NB4 (cell line): ENCODE results near the gene PDE4B.

Experiments
- DNase-seq: peaks from one replicate; pipeline ENCODE4 v3.0.0; 2010; ENCODE audit warnings: low read depth
- H3K4me3 ChIP-seq: one replicate; pipeline ENCODE4 v1.5.1; 2011; ENCODE audit warnings: mild to moderate bottlenecking, low read depth, low read length, moderate library complexity
- MYC ChIP-seq: IDR thresholded peaks from 2 replicates; pipeline ENCODE4 v1.6.1; 2011; ENCODE audit warnings: low read depth, low read length
- POLR2A ChIP-seq: IDR thresholded peaks from 2 replicates; pipeline ENCODE4 v1.6.1; 2011; ENCODE audit warnings: mild to moderate bottlenecking; ENCODE audit not compliant: insufficient read length; ENCODE audit errors: extremely low read depth
- TF ChIP-seq, protein P1 (sequence below): IDR thresholded peaks from 2 replicates; pipeline ENCODE4 v1.6.1; 2011; ENCODE audit warnings: low read depth, low read length
- TF ChIP-seq, protein P2 (sequence below): IDR thresholded peaks from one replicate; pipeline ENCODE4 v1.5.1; 2012; ENCODE audit warnings: low read depth, low read length

The PDE4B gene

DNA sequence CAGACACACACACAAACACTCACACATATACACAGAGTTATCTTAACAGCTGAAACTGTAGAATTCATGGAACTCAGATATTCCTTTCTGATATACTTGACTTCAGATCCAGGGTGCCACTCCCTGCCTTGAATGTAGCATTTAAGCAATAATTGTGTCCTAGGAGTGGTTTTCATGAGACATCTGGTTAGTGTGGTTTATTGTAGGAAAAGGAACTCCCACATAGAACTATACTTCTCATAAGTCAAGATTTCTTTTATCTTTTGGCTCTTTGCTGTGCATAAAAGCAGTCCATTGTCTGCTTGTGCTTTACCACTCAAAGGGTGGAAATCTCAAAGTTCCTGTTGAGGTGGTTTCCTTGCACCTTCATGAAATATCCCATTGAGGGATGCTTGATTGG lies 468.7 kb downstream of the PDE4B start:
- H3K4me3 ChIP-seq, result no peak overlapping the region
- DNase-seq, result peak; percentile 41
- TF ChIP-seq, protein P1, sequence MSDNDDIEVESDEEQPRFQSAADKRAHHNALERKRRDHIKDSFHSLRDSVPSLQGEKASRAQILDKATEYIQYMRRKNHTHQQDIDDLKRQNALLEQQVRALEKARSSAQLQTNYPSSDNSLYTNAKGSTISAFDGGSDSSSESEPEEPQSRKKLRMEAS, result 0 out of 2 replicates have a peak, but pooled peaks have one; percentile 7
- TF ChIP-seq, protein P2, sequence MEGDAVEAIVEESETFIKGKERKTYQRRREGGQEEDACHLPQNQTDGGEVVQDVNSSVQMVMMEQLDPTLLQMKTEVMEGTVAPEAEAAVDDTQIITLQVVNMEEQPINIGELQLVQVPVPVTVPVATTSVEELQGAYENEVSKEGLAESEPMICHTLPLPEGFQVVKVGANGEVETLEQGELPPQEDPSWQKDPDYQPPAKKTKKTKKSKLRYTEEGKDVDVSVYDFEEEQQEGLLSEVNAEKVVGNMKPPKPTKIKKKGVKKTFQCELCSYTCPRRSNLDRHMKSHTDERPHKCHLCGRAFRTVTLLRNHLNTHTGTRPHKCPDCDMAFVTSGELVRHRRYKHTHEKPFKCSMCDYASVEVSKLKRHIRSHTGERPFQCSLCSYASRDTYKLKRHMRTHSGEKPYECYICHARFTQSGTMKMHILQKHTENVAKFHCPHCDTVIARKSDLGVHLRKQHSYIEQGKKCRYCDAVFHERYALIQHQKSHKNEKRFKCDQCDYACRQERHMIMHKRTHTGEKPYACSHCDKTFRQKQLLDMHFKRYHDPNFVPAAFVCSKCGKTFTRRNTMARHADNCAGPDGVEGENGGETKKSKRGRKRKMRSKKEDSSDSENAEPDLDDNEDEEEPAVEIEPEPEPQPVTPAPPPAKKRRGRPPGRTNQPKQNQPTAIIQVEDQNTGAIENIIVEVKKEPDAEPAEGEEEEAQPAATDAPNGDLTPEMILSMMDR, result no peak

DNA sequence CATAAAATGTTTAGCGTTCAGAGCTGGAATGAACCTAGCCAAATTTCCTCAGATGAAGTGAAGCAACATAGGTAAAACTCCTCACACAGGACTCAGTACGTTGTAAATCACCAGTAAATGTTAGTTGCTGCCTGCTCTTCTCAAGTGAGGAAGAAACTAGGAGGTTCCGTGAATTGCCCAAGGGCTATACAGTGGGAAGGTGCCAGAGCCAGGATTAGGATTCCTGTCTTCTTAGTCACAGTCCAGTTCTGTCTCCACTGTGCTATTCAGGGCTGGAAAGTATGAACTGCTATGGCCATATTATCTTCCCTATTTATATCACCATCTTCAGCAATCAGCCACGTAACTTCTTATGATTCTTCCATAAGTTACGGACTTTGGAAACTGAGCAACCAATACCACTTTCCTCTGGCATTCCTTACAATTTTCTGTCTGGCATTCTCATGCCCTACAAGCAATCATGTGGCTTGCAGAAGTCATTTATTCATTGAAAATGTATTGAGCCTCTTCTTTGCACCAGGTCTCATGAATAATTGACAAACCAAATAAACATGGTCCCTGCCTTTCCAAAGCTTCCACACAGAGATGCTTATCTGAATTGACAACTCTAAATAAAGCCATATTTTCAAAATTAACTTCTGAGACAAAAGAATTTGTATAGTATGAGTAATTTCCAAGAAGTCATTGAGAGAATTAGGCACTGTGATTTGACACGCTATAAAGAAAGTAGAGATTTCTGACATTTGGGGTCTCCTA lies 469.7 kb downstream of the PDE4B start:
- TF ChIP-seq MYC (no peak), POLR2A (no peak)
- TF ChIP-seq, protein P1, result no peak
- TF ChIP-seq, protein P2, result no peak
- no peak overlapping the region for H3K4me3 ChIP-seq
- no peak for DNase-seq

DNA sequence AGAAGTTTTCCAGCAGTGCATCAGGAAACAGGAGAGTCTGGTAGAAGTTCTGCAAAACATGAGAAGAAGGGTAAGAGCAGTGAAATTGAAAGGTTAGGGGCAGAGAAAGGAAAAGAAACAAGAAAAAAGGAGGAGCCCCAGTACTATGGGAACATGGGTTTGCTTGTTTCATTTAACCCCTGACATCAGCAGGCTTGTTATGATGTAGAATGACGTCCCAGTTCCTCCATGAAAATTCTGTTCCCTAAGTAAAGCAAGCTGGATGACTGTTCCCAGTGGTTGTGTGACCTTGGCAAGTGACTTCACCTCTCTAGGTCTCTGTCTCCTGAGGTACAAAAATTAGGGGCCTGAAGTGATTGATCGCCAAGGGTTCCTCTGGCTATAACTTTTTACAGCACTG lies 472.6 kb downstream of the PDE4B start:
- no peak for DNase-seq
- H3K4me3 ChIP-seq, result no peak overlapping the region
- TF ChIP-seq, protein P2, result no peak
- no peak for TF ChIP-seq MYC
- TF ChIP-seq, protein P1, result no peak
- no peak for TF ChIP-seq POLR2A

DNA sequence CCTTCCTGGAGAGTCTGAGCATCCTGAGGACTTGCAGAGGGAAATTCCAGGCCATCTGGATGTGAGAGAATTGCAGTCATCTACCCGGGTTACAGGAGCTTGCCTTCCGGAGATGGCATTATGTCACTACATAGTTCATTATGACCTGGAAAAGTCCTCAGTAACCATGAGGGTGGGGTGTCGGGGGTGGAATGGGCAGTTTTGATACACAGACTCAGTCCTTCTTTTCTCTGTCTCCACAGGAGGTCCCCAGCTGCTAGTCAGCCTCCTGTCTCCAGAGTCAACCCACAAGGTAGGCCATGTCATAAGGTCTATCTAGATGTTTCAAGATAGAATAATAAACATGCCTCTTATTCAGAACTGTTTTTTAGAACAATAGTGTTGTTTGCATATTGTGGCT lies 473.1 kb downstream of the PDE4B start:
- TF ChIP-seq MYC (no peak), POLR2A (no peak)
- TF ChIP-seq, protein P1, result no peak
- TF ChIP-seq, protein P2, result no peak
- no peak for DNase-seq
- H3K4me3 ChIP-seq, result no peak overlapping the region

DNA sequence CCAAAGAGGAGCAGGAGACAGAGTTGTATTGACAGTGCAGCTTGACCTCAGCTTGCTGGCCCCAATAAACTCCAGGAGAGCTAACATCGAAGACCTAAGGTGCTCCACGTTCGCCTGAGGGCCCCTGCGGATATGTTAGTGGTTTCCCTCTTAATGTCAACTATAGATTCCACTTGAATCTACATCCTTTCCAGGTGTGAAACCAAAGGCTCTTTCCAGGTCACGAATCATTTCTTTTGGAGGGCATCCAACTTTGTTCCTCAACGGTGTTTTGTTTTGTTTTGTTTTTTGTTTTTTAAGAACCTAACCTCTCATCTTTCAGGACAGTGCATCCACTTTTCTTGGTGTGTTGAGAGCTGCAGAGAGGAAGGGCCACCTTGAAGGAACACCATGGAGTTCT lies 473.7 kb downstream of the PDE4B start:
- no peak for DNase-seq
- TF ChIP-seq MYC (no peak), POLR2A (no peak)
- TF ChIP-seq, protein P2, result no peak
- TF ChIP-seq, protein P1, result no peak

More for the DNA sequence above, 473.7 kb downstream of the PDE4B start:
- no peak overlapping the region for H3K4me3 ChIP-seq
